Stimulated activated CD8-positive, alpha-beta memory T cell treated with anti-CD3 and anti-CD28 coated beads, Interleukin-15, amount 100 ng/mL, for 24 hours (primary cell): ENCODE data around the gene MPP2.
"Not testable (repeated sequence)": the region's sequence is repeated elsewhere in the genome, so short reads cannot be mapped to it uniquely, and the experiment has no call there.

Experiments
- DNase-seq: peaks from one replicate; pipeline ENCODE4 v3.0.0-alpha.2; 2020; ENCODE audit warnings: low read depth

Gene MPP2

DNA sequence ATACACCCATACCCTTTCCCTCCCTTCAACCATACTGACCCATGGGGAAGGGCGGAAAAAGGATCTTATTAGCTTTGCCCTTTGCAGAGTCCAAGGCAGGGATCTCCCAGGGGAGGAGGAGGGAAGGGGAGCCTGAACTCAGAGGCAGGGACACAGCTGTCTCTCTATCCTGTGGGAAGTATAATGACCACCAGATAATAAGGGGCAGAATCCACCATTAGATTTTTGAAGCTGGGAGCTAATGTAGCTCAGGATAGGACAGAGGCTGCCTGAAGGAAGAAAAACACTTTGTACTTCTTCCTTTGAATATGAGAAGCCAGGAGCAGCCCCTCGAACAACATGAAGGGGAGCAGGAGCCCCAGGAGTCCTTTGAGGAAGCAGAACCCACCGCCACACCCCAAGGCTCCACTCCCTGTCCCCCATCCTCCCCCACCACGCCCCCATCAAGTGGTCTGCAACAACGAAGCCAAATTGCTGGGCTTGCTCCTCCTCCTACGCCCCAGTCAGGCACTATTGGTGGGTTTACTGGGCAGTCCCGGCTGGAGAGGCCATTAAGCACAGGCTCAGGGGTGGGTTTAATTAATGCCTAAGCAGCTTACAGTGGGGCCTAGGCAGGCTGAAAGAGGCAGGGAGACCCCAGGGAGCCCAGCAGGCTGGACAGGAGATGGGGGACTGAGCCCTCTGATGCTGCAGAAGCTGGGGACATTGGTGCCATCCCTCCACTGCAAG lies 5.3 kb downstream of the MPP2 start:
- DNase-seq, result no peak

DNA sequence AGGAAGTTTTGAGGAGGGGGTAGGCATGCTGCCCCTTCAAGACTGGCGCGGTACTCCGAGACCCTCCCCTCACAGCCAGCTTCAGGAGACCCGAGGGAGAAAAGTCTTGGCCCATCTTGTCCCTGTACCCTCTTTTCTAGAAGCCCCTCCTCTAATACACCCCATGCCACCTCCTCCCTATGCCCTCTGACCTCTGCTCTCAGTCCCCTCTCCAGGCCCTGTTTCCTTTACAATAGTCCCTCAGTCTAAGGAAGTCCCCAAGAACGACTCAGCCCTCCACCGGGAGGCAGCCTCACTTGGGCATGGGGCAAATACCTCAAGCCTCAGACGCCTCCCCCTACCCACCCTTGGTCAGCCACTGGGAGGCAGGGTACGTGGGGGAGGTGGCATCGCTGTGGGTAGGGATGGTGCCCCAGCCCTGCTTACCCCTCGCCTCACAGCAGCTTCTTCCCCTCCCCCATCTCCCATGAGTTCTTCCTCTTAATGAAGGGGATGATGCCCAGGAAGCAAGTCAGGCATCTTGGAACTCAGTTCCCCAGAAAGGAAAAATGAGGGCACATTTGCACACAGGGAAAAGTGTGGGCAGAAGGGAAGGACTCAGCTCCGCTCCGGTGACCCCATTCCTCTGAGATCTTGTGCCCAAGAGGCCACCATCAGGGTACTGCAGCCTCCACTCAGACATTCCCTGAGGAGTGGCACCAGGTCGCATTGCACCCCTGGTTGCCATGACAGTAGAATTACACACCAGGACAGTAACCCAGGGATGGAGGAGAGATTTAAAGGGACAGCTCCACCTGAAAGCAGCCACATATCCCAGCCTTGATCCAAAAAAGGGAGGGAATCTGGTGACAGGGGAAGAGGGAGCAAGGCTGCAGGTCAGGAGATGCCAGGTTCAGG lies 6.2 kb downstream of the MPP2 start:
- DNase-seq, result no peak

DNA sequence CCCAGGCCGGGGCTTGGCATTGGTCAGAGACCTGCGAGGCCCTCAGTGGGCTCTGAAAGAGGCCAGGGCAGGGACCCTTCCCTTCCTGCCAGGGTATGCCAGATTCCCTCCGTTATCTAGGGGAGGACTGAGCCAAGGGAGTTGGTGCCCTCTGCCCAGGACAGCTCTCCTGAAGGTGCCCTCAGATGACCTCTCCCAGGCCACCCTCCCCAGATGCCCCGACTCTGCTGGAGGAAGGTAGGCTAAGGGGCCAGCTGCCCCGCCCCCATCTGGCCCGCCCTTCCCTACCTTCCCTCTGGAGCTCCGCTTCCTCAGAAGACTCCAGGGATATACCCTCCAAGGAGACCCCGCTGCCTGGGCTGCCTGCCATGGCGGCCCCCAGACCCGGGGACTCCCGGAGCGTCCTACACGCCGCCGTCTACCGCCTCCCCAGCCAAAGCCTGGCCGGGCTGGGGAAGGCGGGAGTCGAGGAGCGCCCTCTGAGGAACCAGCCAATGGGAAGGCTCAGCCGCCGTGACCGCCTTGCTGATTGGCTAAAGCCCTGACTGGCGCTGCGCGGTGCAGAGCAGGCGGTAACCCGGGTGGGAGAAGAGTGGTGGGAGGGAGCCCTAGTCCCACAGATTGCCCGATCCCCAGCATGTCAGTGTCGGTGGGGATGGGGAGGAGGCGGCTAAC lies 7.0 kb downstream of the MPP2 start:
- DNase-seq, result peak; percentile 56

DNA sequence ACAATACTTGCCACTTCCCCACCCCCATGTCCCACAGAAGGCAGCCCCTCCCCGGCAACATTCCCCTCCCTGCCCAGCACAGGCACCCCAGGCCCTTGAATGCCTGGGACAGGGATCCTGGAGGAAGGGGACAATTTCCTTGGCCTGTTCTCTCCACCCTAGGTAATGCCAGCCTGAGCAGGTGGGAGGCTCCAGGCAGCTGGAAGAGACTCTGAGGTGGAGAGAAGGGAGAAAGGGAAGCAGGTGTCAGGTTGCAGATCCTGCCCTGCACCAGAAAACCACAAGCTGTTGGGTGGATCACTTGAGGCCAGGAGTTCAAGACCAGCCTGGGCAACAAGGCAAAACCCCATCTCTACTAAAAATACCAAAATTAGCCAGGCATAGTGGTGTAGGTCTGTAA lies 8.9 kb downstream of the MPP2 start:
- DNase-seq, result no peak

DNA sequence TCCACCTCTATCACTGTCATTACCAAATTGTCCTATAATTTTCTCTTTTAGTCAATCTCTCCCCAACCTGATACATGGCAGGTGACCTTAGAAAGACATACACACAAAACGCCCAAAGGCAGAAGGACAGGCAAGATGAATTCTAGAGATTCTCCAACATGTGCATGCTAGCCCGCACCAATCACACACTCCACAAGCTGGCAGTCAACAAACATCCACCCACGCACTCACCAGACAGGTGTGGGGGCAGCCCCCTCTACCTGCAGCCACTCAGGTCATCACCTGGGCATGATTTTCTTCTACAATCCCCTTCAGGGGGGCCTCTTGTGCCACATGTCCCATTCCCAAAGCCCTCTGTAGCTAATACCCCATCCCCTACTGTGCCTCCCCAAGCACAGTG lies 9.5 kb downstream of the MPP2 start:
- DNase-seq, result no peak

DNA sequence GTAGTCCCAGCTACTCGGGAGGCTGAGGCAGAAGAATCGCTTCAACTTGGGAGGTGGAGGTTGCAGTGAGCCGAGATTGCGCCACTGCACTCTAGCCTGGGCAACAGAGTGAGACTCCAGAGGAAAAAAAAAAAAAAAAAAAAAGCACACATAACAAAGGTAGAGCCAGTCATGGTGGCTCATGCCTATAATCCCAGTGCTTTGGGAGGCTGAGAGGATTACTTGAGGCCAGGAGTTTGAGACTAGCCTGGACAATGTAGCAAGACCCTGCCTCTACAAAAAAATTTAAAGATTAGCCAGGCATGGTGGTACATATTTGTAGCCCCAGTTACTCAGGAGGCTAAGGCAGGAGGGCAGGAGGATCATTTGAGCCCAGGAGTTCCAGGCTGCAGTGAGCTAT lies 12.8 kb downstream of the MPP2 start:
- not testable (repeated sequence) for DNase-seq

DNA sequence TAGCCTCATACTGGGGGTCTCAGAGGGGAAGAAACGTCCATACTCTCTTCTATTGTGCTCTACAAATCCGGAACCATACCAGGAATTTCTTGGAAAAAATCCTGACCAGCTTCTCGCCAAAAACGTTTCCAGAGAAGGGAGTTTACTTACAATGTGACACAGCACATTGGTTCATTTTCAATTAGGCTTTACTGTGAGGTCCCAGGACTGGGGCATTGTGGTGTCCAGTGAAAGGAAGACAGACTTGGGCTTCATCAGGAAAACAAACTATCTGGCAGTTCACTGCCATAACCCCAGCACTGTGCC lies 14.7 kb downstream of the MPP2 start:
- no peak for DNase-seq

DNA sequence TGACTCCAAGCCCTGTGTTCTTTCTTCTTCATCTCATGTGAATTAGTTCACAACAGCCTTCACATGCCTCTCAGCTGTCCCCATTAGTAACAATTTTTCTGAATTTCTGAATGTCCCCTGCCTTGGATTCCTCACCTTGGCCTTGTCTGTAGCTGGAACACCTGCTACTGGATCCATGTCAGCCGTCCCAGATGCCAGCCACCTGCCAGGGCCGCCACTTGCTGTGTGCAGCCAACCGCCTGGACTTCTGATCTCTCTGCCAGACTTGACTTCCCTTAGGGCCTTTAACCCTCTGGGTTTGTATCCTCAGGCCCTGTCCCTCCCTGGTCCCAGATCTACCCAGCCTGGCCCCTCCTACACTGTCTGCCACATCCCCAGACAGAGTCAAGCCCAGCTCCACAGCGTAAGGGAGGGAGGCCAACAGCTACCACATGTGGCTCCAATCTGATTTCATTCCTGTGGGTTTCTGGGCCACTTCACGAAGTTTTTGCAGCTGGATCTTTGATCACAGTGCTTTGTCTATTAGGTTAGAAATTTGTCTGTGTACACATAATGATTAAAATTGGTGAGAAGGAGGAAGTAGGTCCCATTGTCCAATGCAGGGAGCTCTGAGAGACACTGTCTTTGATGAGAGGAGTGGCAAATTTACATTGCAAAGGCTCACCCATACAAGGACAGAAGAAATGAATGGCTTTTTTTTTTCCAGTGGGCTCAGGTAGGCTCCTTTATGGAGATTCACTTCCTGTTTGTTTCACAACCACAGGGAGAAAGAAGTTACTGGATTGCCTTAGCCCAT lies 15.3 kb downstream of the MPP2 start:
- DNase-seq, result no peak

DNA sequence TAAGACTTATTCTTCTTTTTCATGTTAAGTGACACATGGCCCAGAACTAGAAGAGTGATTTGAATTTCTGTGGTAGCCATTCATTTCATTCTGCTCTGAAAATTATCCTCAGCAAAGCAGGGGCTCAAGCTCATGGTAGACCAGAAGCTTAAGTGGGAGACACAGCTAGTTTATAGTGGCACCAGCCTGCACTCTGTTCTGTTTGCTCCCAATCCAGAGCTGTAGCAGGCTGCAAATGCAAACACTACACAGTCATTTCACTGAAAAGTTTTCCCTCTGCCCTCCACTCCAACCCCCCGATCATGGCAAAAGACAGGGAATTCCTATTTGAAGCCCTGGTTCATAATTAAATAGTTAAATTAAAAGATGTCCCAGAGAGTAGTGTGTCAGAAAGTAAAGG lies 17.1 kb downstream of the MPP2 start:
- DNase-seq, result no peak

DNA sequence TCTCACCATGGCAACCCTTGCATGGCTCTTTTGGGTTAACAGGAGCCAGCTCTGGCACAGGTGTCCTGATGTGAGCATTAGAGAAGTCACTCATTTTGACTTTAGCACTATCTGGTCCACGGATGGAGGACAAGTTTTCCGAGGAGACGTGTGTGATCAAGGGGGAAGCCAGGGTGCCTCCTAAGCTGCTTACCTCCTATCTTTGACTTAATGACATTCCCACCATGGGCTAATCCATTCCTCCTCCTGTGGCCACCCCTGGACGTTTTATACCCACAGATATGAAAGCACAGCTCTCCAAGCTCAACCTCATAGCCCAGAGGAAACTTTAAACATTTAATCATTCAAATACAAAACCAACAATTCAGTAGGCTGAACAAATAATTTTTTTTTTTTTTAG lies 18.8 kb downstream of the MPP2 start:
- no peak for DNase-seq

DNA sequence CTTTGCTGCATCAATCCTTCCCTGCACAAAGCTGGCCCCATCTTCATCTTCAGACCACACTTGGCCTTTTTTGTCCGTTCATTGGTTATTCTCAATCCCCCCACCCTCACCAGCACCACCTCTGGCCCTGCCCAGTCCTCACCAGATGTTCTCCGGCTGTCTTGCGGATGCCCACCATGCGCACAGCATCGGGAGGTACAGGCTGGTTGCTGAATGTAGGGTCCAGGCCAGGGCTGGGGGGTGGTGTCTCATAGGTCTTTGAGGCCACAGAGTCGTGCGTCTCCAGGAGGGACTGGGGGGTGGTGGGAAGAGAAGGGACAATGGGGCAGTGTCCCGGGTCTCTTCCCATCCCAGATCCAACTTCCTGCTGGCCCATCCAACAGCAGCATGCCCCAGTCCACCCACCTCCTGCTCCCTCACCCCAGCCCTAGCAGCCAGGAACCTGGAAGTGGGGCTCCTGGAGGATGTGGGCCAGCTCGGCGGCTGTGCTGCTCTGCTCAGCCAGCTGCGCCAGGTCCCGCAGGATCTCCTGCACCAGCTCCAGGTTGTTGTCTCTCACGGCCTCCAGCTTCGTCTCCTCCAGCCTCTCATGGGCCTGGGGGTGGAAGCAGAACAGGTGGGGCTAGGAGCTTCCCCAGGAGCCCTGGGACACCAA lies 24.4 kb downstream of the MPP2 start:
- no peak for DNase-seq

DNA sequence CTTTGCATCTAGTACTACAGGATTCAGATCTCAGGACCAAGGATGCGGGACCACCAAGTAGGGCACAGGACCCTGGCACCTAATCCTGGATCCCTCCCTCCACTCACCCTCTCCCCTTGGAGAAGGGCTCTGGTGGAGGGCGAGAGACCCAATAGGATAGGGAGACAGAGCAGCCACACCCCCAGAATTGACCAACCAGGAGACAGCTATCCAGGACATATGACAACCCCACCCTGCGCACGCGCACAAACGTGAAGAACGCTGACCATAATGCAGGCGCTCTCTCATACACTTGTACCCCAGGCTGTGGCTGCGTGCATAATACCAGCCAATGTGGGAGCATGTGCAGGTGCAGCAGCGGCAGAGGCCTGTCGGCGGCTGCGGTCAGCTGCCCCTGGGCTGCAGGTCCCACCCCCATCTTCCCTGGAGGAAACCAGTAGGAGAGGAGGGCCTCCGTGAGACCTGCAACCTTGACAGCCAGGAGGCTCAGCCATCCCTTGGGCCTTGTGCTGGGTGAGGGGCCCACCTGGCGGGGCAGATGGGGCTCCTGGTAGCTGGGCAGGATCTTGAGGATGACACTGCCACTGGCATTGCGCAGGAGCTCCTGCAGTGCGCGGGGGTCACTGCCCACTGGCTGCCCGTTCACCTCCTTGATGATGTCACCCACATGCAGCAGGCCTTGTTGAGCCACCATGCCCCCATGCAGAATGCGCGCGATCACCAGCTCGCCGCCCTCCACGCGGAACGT lies 25.4 kb downstream of the MPP2 start:
- DNase-seq, result no peak

DNA sequence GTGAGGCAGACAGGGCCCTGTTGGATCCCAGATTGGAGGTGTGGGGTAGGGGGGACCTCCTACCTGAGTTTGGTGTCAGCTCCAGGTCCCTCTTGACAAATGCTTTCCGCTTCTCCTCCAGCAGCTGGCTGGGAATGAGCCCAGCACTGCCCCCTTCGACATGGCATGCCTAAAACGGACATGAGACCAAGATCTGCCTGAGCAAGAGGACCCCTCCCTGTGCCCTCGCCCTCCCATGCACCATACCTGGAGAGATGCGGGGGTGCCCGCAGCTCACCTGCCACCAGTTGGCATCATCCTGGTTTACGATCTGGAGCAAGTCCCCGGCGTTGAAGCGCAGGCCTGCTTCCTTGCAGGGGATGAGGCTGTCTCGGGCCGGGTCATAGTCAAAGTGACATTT lies 26.2 kb downstream of the MPP2 start:
- no peak for DNase-seq

DNA sequence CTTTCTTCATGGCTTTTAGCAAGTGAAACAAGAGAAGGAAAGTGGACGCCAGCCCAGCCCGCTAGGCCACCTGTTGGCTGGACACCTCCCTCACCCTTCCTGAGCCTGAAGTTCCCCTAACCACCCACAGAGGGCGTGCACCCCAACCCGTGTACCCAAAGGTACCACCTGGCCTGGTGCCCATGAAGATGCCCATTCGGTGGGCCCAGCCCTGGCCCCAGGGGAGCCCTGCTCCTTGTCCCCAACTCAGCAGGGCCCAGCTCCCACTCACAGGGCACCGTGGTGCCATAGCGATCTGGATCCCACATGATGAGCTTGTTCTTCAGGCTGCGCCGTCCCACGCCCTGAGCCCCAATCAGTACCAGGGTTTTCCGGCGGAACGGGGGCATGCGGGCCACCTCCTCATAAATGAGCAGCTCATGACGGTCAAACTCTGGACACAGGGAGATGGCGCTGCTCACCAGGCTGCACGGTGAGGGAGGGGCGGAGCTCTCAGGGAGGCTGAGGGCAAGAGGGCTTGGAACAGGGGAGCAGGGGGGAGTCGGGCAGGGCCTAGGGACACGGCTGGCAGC lies 26.8 kb downstream of the MPP2 start:
- DNase-seq, result no peak

DNA sequence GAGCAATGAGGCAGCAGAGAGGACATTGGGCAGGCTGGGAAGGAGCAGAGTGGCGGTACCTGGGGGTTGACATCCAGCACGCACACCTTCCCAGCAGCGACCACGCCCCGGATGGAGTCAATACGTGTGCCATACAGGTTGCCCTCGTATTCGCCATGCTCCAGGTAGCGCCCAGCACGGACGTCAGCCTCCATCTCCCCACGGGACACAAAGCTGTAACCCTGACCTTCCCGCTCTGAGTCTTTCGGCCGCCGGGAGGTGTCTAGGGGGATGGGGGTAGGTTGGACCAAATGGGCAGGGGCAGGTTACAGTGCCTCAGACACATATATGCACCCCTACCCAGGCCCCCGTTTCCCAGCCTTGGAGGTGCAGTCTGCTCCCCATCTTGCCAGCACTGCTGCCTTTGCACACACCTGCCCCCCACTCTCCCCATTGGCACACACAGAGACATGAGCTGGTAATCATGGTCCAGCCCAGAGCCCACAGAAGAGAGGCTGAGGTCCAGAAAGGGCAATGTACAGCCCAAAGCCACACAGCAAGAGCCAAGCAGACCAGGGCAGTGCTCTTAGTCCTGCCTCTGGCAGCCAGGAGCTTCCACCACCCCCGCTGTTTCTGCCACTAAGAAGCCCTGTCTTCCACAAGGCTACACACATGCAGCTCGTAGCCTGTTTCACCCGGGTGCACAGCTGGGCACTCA lies 27.5 kb downstream of the MPP2 start:
- DNase-seq, result no peak

DNA sequence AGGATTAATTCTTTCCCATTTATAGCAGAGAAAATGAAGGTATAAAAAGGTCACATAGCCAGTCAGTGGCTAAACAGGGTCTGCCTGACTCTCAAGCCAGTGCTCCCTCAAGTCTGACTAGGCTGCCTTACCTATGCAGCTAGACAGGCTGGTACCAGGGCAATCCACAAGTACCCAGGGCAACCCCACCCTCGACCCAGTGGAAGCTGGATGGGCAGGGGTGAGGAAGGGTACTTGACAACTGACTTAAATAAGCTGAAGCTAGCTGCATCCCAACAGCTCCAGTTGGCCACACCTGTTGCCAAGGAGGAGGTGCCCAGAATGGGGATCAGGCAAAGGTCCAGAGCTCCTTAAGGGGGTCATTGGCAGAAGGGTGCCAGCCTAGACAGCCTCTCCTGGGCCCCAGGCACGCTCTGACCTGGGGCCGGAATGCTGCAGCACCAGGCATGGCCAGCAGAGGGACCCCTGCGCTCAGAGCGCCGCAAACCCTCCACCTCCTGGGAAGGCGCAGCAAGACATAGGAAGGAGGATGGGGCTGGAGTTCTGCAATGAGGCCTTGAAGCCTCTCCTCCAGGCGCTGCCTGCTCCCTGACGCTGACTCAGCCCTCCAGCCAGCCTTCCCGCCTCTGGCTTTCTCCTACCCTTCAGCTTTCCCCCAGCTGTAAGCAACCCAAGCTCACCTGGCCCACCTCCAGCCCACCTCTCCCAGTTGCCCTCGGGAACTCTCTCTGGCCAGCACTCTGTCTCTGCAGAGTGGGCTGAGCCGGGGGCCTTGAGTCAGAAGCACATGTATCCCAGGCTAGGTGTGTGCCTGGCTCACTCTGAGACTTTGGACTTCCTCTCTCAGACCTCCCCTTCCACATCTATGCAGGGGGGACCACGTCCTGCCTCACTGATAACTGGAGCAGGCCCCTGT lies 28.8 kb downstream of the MPP2 start:
- DNase-seq, result peak; percentile 58

DNA sequence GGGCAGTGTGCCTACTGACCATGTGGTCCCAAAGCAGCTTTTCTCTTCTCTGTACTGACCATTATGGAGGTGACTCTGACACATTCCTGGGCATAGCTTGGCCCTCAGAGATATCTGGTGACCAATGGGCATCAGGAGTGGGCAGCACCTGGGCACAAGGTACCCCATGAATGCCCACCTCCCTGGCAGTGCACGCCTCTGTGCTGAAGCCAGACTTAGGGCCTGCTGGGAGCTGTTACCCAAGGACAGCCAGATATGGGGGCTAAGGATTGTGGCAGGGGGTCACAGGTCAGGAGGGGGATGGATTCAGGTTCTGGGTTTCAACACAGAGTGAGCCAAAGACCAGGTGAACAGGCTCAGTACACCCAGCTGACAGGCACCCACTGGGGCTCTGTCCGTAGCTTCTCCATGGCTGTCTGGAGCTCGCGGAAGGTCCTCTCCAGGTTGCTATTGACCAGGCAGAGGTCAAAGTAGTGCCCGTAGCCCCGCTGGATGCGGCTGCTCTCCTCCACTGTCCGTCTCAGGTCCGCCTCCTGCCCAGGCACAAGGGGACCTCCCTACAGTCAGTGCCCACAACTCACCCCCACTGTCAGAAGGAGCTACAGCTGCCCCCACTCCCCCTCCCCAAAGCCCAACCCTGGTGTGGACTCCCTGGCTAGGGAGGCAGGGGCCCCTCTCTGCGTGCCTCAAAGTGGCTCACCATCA lies 29.7 kb downstream of the MPP2 start:
- no peak for DNase-seq

DNA sequence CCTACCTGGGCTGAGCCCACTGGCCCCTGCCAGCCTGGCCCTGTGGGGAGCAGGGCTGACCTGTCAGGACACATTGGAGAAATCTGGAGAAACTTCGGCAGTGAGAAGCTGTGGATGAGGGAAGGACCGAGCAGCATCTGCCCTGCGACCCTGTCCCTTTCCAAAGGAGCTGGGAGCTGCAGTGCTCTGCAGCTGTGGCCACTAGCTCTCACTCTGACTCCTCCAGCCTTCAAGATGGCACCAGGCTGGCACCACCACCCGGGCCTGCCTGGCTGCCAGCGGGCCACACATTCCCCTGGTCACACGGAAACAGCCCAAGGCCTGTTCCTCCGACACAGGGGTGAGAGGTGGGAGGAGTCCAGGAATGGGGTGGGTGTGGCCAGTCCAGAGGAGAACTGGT lies 30.3 kb downstream of the MPP2 start:
- no peak for DNase-seq
